GM23338 (cell line): Measurements from ENCODE around the gene CAT. TPM values are rescaled to one million over a fixed set of nuclear protein-coding genes. Genes with fewer than 3 reads are reported as not detected.

ENCODE experiments used
- ATAC-seq: fragments of 200-7000 bp; cut with Tn5 transposase; 3 replicates; pipeline ENCODE4 v1.9.1; 2020
- DNase-seq: peaks from one replicate; pipeline ENCODE4 v3.0.0-alpha.2; 2015; ENCODE audit warnings: low spot score
- H2AFZ ChIP-seq: fragments of 200-600 bp; sonication (generic); 2 replicates; pipeline ENCODE4 v1.8.0; 2016; ENCODE audit warnings: antibody characterized with exemption, mild to moderate bottlenecking, moderate library complexity
- H3F3A ChIP-seq: fragments of 200-600 bp; sonication (generic); replicated peaks from 2 replicates; pipeline ENCODE4 v1.8.0; 2017; ENCODE audit warnings: antibody characterized with exemption, mixed run types, low read depth
- H3K27ac ChIP-seq: fragments of 200-600 bp; sonication (generic); 2 replicates; pipeline ENCODE4 v1.6.1; 2016; ENCODE audit warnings: low read depth
- H3K27me3 ChIP-seq: fragments of 200-600 bp; sonication (generic); 2 replicates; pipeline ENCODE4 v1.8.0; 2016; ENCODE audit warnings: mild to moderate bottlenecking, mixed run types, moderate library complexity; ENCODE audit not compliant: insufficient read depth
- H3K36me3 ChIP-seq: fragments of 200-600 bp; sonication (generic); 2 replicates; pipeline ENCODE4 v1.8.0; 2016; ENCODE audit warnings: mild to moderate bottlenecking; ENCODE audit not compliant: insufficient read depth
- H3K4me1 ChIP-seq: fragments of 200-600 bp; sonication (generic); 2 replicates; pipeline ENCODE4 v1.8.0; 2016; ENCODE audit warnings: mild to moderate bottlenecking, moderate library complexity; ENCODE audit not compliant: insufficient read depth
- H3K4me2 ChIP-seq: fragments of 200-600 bp; sonication (generic); 2 replicates; pipeline ENCODE4 v1.7.1; 2017; ENCODE audit warnings: mixed run types
- H3K4me3 ChIP-seq: fragments of 200-600 bp; sonication (generic); 2 replicates; pipeline ENCODE4 v1.6.1; 2016; ENCODE audit warnings: mixed run types
- H3K79me2 ChIP-seq: fragments of 200-600 bp; sonication (generic); replicated peaks from 2 replicates; pipeline ENCODE4 v1.8.0; 2017; ENCODE audit warnings: mild to moderate bottlenecking; ENCODE audit not compliant: insufficient read depth
- H3K9me2 ChIP-seq: fragments of 200-600 bp; sonication (generic); 2 replicates; pipeline ENCODE4 v1.8.0; 2017; ENCODE audit not compliant: insufficient read depth
- H4K20me1 ChIP-seq: fragments of 200-600 bp; sonication (generic); replicated peaks from 2 replicates; pipeline ENCODE4 v1.8.0; 2017; ENCODE audit warnings: mild to moderate bottlenecking; ENCODE audit not compliant: insufficient read depth
- H3K27ac Mint-ChIP-seq: 2 replicates; pipeline ENCODE4 v1.8.0; 2020; ENCODE audit warnings: inconsistent platforms, mild to moderate bottlenecking, moderate library complexity, mixed read lengths
- H3K27me3 Mint-ChIP-seq: 3 replicates; pipeline ENCODE4 v1.8.0; 2022; ENCODE audit warnings: low read depth, mild to moderate bottlenecking, moderate library complexity, mixed read lengths, inconsistent platforms; ENCODE audit not compliant: insufficient read depth, poor library complexity
- H3K36me3 Mint-ChIP-seq: 3 replicates; pipeline ENCODE4 v1.8.0; 2021; ENCODE audit warnings: low read depth, mild to moderate bottlenecking, inconsistent platforms, moderate library complexity, mixed read lengths
- H3K4me1 Mint-ChIP-seq: 3 replicates; pipeline ENCODE4 v1.8.0; 2020; ENCODE audit warnings: mild to moderate bottlenecking, inconsistent platforms, mixed read lengths
- H3K4me3 Mint-ChIP-seq: 3 replicates; pipeline ENCODE4 v1.8.0; 2021; ENCODE audit warnings: moderate library complexity, mild to moderate bottlenecking, inconsistent platforms, mixed read lengths
- H3K9me3 Mint-ChIP-seq: 3 replicates; pipeline ENCODE4 v1.8.0; 2020; ENCODE audit warnings: moderate library complexity, mild to moderate bottlenecking, inconsistent platforms, mixed read lengths
- NANOG ChIP-seq: IDR thresholded peaks from 2 replicates; pipeline ENCODE4 v1.6.1; 2016; ENCODE audit warnings: antibody characterized with exemption, borderline replicate concordance
- STAT1 ChIP-seq: IDR thresholded peaks from one replicate; pipeline ENCODE4 v1.6.1; 2016; ENCODE audit warnings: antibody characterized with exemption; ENCODE audit not compliant: unreplicated experiment
- ZNF462 ChIP-seq: fragments of 250-450 bp; sonication (Bioruptor Pico); IDR thresholded peaks from 2 replicates; pipeline ENCODE4 v1.5.0; 2020; ENCODE audit warnings: mild to moderate bottlenecking, moderate library complexity
- polyA plus RNA-seq: library from polyadenylated mRNA; unstranded; fragments of >200 nt; fragmentation: Nextera tagmentation; extraction: Ambion mirVana; gene quantifications from 2 replicates; pipeline ENCODE4 v1.2.1, GENCODE V29; 2016
- total RNA-seq: library from RNA; depleted of rRNA; stranded (reverse); fragments of >200 nt; shearing (Covaris generic); gene quantifications from 2 replicates; pipeline ENCODE4 v1.2.3, GENCODE V29; 2014

The CAT gene
- total and polyA plus RNA-seq, 2 experiments from 2014 or later: 15.9 to 24.0 TPM

GRCh38 chr11:34487430-34487829, 48.7 kb downstream of the CAT start:
- DNase-seq: no peak
- no peak overlapping the region for H3K4me3 ChIP-seq

More at GRCh38 chr11:34487430-34487829, 48.7 kb downstream of the CAT start:
- Mint-ChIP-seq H3K36me3 (no peaks in the 10 kb centered on the region), H3K27me3 (peaks cover 4% of the 10 kb centered on the region), H3K4me1 (no peaks in the 10 kb centered on the region), H3K4me3 (no peak overlapping the region), H3K27ac (no peak overlapping the region), H3K9me3 (no peaks in the 10 kb centered on the region)
- Histone ChIP-seq H3K9me2 (no peaks in the 10 kb centered on the region; the same call in 1 of the 2 replicates), H4K20me1 (no peaks in the 10 kb centered on the region), H2AFZ (no peak overlapping the region), H3K27ac (no peak overlapping the region), H3K79me2 (no peaks in the 10 kb centered on the region), H3K36me3 (no peaks in the 10 kb centered on the region), H3K4me1 (no peaks in the 10 kb centered on the region), H3K4me2 (no peak overlapping the region), H3K27me3 (no peaks in the 10 kb centered on the region), H3F3A (no peaks in the 10 kb centered on the region)
- ATAC-seq: no peak
- no peak for TF ChIP-seq ZNF462 (CRISPR knock-in tag)
- no peak for TF ChIP-seq NANOG
- no peak for TF ChIP-seq STAT1
